Activated CD8-positive, alpha-beta memory T cell treated with anti-CD3 and anti-CD28 coated beads, Interleukin-2, amount 50 U/mL, for 4 hours (primary cell): ENCODE results near the gene BRD7.
"Not testable (repeated sequence)": the region's sequence is repeated elsewhere in the genome, so short reads cannot be mapped to it uniquely, and the experiment has no call there.

Experiments used
- DNase-seq: peaks from one replicate; pipeline ENCODE4 v3.0.0-alpha.2; 2020

The BRD7 gene

GRCh38 chr16:50354082-50354481, 14.7 kb downstream of the BRD7 start:
- no peak for DNase-seq

DNA sequence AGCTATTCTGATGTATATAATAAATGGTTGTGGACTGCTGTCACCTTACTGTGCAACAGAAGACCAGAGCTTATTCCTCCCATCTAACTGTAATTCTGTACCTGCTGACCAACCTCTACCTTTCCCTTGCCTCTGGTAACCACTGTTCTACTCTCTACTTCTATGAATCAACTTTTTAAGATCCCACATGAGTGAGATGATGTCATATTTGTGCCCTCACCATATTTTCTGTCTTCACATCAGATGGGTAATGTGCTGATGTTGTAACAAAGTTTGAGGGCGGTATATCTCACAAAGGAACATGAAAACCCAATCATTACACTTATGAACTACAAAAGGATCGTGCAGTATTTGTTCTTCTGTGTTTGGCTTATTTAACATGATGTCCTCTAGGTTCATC, 16.8 kb downstream of the BRD7 start:
- DNase-seq = no peak

DNA sequence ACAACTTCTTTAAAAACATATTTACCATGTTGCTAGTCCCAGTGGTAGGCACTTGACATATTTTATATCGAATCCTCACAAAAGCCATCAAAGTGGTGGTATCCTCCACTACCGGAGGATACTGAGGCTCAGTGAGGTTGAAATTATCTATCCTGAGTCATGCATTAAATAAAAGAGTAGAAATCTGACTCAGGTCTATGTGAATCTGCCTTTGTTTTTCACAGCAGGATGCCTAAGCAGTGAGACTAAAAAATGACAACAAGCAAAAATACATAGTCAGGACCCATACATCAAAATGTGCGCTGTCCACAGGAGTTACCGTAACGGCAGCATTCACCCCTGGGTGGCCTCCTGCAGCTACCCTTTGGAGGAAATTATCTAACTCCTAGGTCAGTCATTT, 17.7 kb downstream of the BRD7 start:
- no peak for DNase-seq

- DNase-seq = not testable (repeated sequence)
Measured at GRCh38 chr16:50345210-50345609, 23.6 kb downstream of the BRD7 start.

DNA sequence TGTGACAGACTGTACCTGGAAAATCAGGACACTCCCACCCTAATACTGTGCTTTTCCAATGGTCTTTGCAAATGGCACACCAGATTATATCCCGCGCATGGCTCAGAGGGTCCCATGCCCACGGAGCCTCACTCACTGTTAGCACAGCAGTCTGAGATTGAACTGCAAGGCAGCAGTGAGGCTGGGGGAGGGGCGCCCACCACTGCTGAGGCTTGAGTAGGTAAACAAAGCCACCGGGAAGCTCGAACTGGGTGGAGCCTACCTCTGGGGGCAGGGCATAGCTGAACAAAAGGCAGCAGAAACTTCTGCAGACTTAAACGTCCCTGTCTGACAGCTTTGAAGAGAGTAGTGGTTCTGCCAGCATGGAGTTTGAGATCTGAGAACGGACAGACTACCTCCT, 25.2 kb downstream of the BRD7 start:
- not testable (repeated sequence) for DNase-seq

GRCh38 chr16:50340578-50340977, 28.2 kb downstream of the BRD7 start:
- DNase-seq = no peak

DNA sequence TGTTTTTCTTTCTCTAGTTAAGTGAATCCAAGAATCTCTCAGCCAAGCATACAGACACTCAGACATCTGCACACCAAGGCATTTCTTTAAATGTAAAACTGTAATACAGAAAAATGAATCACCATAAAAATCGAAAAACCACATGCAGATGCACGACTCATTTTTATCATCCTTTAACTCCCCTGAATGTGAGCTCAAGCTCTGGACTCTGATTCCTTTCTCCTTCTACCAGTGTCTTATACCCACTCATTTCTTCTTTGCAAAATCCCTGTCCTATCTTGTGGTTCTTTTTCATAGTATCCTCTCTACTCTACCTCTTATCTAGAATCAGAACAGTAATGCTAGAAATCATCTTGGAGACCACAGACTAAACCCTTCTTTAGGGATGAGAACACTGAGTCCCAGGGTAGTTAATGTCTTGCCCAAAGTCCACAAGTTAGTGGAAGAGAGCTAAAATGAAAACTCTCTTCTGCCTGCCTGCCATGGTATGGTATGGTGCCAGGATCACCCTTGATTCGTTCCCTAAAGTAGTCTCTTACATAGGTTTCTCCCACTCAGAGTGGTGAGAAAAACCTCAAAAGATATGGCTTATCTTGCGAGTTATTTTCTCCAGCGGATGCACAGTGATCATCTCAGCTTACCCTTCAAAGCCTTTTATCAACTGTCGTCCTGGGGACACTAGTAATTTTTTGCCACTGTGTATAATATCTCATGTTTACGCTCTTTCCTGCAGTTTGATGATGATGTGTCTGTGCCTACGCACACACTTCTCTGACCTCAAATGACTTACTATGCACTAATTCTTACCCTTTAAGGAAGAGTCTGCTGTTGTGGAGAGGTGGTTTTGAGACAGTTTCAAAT, 30.2 kb downstream of the BRD7 start:
- DNase-seq = no peak

DNA sequence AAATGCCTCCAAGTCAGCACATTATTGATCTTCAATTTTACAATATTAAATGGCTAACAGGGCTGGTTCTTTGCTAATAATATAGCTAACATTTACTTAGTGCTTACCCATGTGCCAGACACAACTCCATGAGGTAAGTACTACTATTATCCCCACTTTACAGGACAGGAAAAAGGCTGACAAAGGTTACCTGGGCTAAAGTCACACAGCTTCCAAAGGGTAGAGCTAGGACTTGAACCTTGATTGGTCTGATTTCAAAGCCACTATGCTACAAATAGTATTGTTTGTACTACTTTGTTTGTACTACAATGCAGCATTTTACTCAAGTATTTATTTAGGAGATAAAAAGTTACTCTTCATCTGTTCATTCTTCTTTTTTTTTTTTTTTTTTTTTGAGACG, 31.9 kb downstream of the BRD7 start:
- DNase-seq = no peak

- DNase-seq = peak; percentile 38
Measured at GRCh38 chr16:50335196-50335958, 33.4 kb downstream of the BRD7 start.

DNA sequence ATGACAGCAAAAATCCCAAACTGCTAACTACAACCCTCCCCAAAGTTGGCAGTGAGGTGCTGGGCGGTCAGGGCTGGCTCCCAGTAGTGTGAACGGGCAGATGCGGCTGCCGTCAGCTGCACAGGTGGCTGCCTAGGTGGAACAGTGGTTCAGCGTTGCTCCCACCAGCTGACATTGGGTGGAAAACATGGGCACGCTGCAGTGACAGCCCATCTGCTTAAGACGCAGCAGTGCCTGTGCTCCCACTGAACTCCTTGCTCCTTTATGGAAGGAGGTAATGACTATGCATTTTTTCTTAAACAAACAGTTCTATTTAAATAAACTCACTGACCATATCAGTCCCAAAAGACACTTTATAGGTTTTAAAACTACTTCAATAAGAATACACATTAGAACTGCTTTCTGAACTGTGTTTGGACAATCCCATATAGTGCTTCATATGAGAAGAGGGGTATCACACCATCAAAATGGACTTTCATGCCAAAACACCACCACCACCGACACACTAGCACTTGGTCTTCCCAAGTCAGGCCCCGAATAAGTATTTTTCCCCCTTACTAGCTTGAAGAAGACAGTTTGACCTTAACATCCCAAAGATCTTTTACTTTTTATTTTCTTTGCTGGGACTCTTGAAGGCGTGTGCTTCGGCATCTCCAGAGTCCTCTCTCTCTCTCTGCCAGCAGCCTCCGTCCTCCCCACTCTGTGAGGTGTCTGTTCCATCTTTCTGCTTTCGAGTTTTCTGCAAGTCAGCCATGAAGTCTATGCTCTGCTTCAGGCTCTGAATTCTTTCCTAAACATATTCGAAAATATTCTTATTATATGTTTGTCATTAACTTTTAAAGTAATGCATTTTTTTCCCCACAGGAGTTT, 34.4 kb downstream of the BRD7 start:
- DNase-seq = no peak

DNA sequence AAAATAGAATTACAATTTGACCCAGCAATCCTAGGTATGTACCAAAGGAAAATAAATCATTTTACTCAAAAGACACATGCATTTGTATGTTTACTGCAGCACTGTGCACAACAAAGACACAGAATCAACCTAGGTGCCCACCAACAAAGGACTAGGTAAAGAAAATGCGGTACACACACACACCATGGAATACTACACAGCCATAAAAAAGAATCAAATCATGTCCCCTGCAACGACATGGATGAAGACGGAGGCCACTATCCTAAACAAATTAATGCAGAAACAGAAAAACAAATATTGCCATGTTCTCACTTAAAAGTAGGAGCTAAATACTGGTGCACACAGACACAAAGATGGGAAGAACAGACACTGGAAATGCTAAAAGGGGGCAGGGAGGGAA, 36.2 kb downstream of the BRD7 start:
- DNase-seq = no peak

DNA sequence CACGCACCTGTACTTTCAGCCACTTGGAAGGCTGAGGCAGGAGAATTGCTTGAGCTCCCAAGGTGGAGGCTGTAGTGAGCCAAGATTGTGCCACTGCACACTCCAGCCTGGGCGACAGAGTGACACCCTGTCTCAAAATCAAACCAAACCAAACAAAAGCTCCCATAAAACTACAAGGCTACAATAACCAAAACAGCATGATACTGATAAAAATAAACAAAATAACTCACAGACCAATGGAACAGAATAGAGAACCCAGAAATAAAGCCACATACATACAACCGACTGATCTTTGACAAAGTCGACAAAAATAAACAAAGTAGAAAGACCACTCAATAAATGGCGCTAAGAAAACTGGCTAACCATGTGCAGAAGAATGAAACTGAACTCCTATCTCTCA, 37.2 kb downstream of the BRD7 start:
- no peak for DNase-seq

GRCh38 chr16:50329446-50330189, 39.2 kb downstream of the BRD7 start:
- DNase-seq = no peak

- peak; percentile 60 for DNase-seq
Measured at GRCh38 chr16:50326835-50327465, 41.8 kb downstream of the BRD7 start.

DNA sequence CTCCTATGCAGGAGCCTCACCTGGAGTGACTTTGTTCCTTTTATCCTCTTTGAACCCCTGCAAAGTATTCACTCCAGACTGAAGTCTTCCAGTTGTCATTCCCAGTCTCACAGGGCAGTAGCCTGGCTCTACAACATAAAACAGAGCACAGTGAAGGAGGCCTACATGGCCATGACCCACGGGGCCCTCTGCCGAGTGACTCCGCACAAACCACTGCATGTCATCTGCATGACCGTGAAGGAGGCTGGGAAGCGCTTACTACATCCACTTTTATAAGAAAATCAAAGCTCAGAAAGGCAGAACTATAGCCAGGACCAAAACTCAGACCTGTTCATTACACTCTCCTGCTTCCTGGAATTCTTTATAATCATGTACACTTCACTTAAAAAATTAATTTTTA, 42.5 kb downstream of the BRD7 start:
- no peak for DNase-seq

DNA sequence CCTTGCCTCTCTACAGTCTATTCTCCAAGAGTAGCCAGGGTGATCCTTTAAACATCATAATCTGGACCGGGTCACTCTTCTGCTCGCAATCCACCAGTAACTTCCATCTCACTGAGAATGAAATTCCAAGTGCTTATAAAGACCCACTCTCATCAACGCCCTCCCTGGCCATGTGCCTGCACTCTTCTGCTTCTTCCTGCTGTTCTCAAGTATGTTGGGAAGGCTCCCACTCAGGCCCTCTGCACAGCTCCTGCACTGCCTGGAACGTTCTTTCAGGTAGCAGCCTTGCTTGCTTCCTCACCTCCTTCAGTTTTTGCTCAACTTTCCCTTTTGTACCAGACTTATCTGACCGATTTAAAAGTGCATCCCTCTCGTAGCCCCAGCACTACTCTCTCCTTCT, 44.4 kb downstream of the BRD7 start:
- no peak for DNase-seq

- no peak for DNase-seq
Measured at GRCh38 chr16:50323335-50324011, 45.3 kb downstream of the BRD7 start.

- no peak for DNase-seq
Measured at GRCh38 chr16:50322333-50322732, 46.5 kb downstream of the BRD7 start.

DNA sequence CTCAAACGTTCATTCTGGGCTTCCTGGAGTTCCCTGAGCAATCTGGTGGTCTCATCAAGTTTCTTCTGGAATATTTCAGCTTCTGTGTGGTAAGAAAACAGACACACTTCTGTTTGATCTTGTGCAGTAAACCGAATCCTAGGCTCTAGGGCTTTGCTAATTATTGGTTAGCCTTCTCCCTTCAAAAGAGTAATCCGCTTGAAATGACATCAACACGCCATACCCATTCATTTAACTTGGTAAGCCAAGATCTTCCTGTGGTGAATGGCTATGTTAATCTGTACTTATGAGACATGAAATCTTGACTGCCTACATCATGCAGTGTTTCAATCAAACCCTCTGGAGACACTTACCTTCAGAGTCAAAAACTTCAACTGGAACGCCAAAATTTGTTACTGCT, 48.5 kb downstream of the BRD7 start:
- no peak for DNase-seq

GRCh38 chr16:50318796-50319578, 49.8 kb downstream of the BRD7 start:
- DNase-seq = no peak
